NCI-H510A (cell line): ENCODE results near the gene HDGFL1.

ENCODE experiments used
- DNase-seq: peaks from one replicate; lab custom pipeline; 2025; lab: John Stamatoyannopoulos, UW

HDGFL1 gene

GRCh38 chr6:22590423-22590822 lies 21.1 kb downstream of the HDGFL1 start:
- DNase-seq, result no peak

GRCh38 chr6:22593895-22594294 lies 24.5 kb downstream of the HDGFL1 start:
- no peak for DNase-seq

- no peak for DNase-seq
These were observed 26.6 kb downstream of the HDGFL1 start for GRCh38 chr6:22596011-22596410.

GRCh38 chr6:22598339-22598738 lies 29.0 kb downstream of the HDGFL1 start:
- DNase-seq, result no peak

- DNase-seq, result no peak
These were observed 30.7 kb downstream of the HDGFL1 start for GRCh38 chr6:22600059-22600458.

GRCh38 chr6:22601984-22602383 lies 32.6 kb downstream of the HDGFL1 start:
- no peak for DNase-seq

- no peak for DNase-seq
These were observed 36.4 kb downstream of the HDGFL1 start for GRCh38 chr6:22605736-22606135.

GRCh38 chr6:22610127-22610526 lies 40.8 kb downstream of the HDGFL1 start:
- no peak for DNase-seq

GRCh38 chr6:22612236-22612635 lies 42.9 kb downstream of the HDGFL1 start:
- DNase-seq, result no peak

GRCh38 chr6:22613051-22613450 lies 43.7 kb downstream of the HDGFL1 start:
- no peak for DNase-seq

- no peak for DNase-seq
These were observed 44.3 kb downstream of the HDGFL1 start for GRCh38 chr6:22613695-22614094.

GRCh38 chr6:22614547-22614946 lies 45.2 kb downstream of the HDGFL1 start:
- no peak for DNase-seq

- DNase-seq, result no peak
These were observed 51.7 kb downstream of the HDGFL1 start for GRCh38 chr6:22621028-22621427.
